GM18505 (cell line): ENCODE data around the gene GCH1.

ENCODE experiments used
- ATAC-seq: cut with Tn5 transposase; IDR thresholded peaks from one replicate; pipeline ENCODE4 v1.9.1; 2021; ENCODE audit not compliant: unreplicated experiment
- POLR2A ChIP-seq: IDR thresholded peaks from 4 replicates; pipeline ENCODE4 v1.6.1; 2011; ENCODE audit warnings: borderline replicate concordance; ENCODE audit not compliant: insufficient read depth, insufficient read length; ENCODE audit errors: extremely low read depth

GCH1 gene

DNA sequence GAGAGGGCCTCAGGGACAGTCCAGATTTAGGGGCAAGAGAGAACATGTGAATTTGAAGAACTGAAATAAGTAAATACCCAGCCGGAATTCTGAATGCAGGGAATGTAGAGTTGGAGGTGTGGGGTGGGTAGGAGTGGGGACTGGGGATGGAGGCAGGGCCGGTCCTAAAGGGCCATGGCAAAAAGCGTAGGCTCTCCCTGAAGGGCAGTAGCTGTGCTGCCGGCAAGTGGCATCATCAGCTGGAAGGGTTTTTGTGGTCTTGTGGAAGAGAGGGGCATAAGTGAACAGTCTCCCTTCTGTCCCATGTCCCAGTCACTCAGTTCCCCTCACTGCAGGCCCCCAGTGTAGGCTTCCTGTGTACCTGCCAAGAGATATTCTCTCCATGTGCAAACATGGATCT lies 104.6 kb downstream of the GCH1 start:
- no peak for ATAC-seq
- TF ChIP-seq POLR2A = no peak

DNA sequence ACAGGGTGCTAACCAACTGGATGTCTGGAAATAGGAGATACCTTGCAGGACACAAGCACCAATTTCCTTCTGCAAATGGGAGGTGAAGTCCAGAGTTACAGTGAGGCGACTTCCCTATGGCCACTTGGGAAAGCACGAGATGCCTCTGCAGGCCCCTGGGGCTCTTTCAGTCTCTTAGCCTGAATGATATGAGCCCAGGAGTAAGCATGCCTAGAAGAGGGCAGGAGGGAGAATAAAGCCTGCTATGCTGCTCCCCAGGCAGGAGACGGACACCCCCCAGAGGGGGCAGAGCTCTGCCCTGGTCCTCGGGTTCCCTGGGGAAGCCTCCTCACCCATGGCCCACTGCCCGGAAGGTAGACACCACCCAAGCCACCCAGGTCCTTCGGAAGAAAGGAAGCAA lies 105.1 kb downstream of the GCH1 start:
- no peak for TF ChIP-seq POLR2A
- ATAC-seq = no peak

GRCh38 chr14:54796961-54797360 lies 105.7 kb downstream of the GCH1 start:
- ATAC-seq = no peak
- no peak for TF ChIP-seq POLR2A

DNA sequence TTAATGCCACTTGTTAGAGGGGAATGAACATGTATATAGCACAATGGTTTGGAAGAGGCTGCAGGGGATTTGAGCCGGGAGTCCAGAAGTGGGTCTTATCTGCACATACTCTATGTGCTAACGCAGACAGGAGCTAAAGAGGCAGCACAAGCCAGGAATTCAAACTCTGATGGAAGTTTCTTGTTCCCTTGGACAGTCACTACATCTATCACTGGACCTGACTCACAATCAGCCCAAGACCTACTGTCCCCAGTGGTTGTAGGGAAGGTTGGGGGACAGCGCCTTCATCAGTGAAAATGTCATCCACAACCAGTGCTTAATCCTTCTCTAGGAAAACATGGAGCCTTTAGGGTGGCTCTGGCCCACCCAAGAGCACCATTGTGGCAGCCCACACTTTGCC lies 107.8 kb downstream of the GCH1 start:
- no peak for TF ChIP-seq POLR2A
- ATAC-seq = no peak

DNA sequence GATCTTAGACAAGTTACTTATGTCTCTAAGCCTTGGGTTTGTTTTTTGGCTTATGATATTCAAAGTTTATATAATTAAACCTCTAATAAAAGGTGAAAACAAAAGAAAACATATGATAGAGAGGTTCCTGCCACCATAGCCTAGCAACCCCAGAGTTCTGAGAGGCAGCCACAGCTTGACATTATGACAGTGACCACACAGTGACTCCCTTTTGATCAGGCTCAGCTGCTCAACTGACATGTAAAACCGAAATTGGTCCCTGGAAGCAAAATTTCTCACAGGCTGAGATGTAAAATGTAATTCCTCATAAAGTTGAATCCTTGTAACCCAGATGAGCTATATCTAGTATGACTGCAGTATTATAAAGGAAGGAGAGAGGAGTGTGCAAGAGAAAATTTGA lies 108.5 kb downstream of the GCH1 start:
- no peak for TF ChIP-seq POLR2A
- ATAC-seq = no peak

- no peak for TF ChIP-seq POLR2A
- ATAC-seq = no peak
These were observed 110.3 kb downstream of the GCH1 start for GRCh38 chr14:54792288-54792687.
